Measurements from ENCODE around the gene TXLNB.

GRCh38 chr6:139248911-139249310 lies 42.9 kb downstream of the TXLNB start:
- TF ChIP-seq ZNF426 (tag by site-specific recombination; IDR thresholded peaks at IDR 0.05): no peak
- no peak for TF ChIP-seq ZNF274 (IDR thresholded peaks at IDR 0.05; ENCODE audit: low read length)
- no peak for TF ChIP-seq ZNF274 (tag by site-specific recombination; IDR thresholded peaks at IDR 0.05; ENCODE audit: borderline replicate concordance)
- TF ChIP-seq KLF8 (tag by site-specific recombination; IDR thresholded peaks at IDR 0.05): no peak
- no peak for TF ChIP-seq TSHZ1 (tag by site-specific recombination; IDR thresholded peaks at IDR 0.05; ENCODE audit: borderline replicate concordance)

Measured in HEK293 (cell line).